HG02943 (cell line): ENCODE results near the gene IQSEC3.

Experiments
- ATAC-seq: cut with Tn5 transposase; IDR thresholded peaks from one replicate; pipeline ENCODE4 v1.9.1; 2021; ENCODE audit warnings: mild to moderate bottlenecking, low read depth, moderate library complexity; ENCODE audit not compliant: unreplicated experiment

IQSEC3 gene

DNA sequence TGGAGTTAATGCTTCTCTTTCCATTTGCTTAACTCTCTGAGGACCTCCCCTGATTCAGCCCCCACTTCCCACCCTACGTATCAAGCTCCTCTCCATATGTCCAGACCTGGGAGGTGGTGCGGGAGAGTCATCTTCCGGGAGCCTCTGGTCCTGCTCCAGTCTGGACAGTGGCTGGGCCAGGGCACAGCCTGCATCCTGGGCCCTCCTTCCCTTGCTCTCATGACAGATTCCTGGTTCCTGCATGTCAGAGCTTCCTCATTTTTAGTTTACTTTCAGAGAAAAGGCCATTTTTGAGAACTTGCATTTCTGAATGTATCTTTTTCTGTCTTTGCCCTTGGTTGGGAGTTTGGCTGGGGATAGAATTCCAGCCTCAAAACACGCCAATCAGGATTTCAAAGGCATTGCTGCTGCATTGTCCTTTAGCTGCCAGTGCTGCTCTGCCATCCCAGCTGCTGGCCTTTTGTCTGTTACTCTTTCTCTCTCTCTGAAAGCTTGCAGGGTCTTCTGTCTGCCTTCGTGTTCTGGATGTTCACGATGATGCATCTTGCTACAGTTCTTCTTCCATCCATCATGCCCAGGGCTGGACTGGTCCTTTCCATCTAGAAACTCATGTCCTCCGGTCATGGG lies 92.7 kb downstream of the IQSEC3 start:
- no peak for ATAC-seq

DNA sequence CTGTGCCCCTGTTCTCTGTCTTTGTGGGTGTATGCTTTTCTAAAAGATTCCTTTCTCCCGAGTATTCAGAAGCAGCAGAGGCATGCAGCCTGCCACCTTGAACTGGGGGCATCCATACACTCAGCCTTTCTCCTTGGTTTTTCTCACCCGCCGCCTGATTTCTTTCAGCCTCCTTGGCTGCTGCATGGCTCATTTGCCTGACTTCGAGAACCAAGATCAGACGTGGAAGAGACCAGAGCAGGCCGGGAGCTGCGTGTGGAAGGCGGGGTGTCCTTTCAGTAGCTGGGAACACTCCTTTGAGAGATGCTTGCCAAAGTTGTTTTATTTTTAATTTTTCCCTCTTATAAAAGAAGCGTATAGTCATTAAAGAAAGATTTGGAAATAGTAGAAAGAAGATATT lies 94.3 kb downstream of the IQSEC3 start:
- no peak for ATAC-seq

DNA sequence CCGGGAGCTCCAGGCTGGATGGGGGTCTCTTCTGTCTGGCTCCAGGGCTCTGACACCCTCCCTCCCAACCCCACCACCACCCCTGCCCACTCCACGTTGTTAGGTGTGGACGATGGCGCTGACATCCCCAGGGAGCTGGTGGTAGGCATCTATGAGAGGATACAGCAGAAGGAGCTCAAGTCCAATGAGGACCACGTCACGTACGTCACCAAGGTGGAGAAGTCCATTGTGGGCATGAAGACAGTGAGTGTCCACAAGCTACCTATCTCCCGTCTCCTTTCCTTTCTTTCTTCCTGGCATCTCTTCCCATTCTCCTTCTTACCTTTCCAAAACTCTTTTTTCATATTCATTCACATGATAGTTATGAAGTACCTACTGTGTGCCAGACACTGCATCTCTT lies 95.3 kb downstream of the IQSEC3 start:
- ATAC-seq: no peak

DNA sequence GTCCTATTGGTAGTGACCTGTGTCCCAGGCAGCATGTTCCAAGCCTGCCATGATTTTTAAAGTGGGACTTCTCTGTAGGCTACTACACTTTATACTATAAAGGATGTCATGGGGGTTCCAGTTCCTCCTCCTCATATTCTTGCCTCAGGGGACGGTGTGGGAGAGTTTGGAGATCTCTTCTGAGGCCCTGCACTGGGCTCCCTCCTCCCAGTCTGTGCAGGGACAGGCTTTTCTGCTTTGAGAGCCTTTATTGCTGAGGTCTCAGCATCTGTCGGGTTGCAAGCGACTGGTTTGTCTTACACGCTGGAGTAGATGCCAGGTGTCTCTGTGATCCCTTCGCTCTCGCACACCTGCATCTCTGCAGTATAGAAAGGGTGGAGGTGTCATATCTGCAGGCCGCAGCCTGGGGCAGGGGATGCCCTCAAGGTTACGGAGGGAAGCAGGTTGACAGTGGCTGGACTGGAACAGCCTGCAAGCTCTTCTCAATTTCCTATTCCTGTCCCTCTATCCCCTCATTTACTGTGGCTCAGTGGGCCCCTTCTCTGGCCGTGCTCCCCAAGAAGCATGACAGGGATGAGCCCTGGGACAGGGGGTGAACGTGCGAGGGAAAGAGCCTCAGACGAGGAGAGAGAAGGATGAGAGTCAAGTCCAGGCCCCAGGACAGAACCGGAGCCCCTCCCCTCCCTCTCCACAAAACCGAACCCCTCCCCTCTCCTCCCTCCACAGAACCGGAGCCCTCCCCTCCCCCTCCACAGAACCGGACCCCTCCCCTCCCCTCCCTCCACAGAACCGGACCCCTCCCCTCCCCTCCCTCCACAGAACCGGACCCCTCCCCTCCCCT lies 96.1 kb downstream of the IQSEC3 start:
- no peak for ATAC-seq

DNA sequence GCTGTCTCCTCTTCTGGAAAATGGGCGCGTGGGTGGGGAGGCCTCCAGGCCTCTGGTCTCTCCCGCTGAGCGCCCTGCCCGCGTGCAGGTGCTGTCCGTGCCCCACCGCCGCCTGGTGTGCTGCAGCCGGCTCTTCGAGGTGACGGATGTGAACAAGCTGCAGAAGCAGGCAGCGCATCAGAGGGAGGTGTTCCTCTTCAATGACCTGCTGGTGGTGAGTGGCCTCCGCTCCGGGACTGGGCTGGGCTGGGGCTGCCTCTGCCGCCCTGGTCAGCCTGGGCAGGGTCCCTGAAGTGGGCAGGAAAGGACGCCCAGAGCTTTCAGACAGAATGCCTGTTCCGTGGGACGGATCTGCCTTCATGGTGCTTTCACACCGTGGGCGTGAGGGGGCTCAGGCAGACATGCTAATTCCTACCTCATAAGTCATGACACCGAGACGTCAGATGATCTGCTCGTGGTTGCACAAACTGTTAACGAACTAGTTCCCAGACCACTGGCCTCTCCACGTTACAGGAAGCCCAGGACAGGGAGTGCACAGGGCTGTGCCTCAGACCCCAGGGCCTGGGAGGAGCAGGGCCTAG lies 96.9 kb downstream of the IQSEC3 start:
- no peak for ATAC-seq

GRCh38 chr12:164207-164606 lies 97.6 kb downstream of the IQSEC3 start:
- no peak for ATAC-seq

DNA sequence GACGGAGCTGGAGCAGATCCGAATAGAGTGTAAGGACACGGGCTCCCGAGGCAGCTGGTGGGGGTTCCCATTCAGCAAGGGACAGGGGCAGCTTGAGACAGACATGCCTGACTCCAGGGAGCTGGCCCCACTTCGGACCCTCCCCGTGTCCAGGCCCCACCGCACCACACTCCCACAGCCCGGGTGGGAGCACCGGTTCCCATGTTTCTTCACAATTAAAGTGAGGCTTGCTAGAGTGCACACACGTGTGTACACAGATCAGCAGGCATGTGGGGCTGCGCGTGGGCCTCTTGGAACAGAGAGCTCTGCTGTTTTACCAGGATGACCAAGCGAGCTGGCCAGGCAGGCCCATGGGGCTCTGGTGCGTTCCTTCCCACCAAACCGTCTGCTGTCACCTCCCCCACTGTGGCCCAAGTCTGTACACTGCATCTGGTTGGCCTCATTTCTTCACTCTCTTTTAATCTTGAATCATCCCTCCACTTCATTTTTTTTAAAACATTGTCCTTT lies 99.3 kb downstream of the IQSEC3 start:
- no peak for ATAC-seq

DNA sequence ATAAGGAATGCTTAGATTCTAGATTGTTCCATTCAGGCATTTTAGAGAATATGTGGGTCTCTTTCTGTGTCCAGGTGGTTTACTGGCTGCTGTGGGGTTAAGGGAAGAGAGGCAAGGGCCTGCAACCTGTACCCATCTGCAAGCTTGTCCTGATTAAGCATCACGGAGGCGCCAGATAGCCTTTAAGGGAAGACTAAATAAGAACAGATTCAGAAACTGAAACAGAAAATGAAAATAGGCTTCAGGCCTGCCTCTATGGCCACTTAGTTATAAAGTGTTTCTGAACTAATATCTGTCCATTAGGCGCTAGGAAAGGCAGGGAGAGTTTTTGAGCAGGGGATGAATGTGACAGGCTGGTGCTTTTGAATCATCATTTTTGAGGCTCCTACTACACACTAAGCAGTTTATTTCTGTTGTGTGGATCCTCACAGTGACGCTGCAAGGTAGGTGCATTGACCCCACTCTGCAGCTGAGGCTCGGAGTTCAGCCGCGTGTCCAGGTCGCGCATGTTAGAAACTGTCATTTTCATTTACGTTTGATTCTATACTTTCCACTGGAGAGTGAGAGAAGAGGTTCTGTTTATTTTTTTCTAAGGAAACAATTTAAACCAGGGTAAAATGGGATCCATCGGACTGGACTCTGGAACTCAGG lies 100.0 kb downstream of the IQSEC3 start:
- ATAC-seq: no peak

- ATAC-seq: no peak
Measured at GRCh38 chr12:167959-168600, 101.5 kb downstream of the IQSEC3 start.

GRCh38 chr12:168763-169525 lies 102.4 kb downstream of the IQSEC3 start:
- ATAC-seq: no peak

- no peak for ATAC-seq
Measured at GRCh38 chr12:169528-170370, 103.2 kb downstream of the IQSEC3 start.

DNA sequence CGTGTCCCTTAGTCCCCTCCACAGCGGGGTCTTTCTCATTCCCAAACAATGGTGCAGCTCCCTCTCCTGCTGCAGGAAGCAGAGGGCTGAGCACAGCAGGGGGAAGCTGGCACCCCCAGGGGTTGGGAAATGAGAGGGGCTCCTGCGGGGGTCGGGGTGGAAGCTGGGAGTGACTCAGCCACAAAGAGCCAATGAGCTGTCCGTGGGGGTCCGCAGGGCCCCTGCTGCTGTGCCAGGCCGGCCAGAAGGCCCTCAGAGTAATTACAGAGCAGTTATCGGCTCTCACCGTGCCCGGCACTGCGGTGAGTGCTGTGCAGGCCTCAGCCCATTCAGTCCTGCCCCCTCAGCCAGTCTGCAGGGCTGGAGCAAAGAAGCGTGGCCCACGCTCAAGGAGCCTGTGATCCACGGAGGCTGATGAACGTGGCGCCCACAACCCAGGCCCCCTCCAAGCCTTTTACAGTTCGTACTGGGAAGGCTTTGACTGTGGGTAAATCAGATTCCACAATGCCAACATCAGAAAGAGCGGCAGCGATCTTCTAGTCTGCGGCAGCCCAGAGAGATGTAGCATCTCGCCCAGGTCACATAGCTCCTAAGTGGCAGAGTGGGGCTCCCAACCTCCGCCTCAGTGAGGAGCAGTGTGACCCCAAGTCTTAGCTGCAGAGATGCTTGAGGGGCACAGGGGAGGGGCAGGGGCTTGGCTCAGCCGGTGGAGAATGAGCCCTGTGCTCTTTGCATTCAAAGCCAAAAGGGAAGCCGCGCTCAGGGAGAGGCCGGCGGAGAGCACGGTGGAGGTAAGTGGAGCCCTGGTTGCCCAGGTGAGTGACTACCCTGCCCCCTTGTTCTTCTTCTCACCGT lies 104.0 kb downstream of the IQSEC3 start:
- no peak for ATAC-seq

DNA sequence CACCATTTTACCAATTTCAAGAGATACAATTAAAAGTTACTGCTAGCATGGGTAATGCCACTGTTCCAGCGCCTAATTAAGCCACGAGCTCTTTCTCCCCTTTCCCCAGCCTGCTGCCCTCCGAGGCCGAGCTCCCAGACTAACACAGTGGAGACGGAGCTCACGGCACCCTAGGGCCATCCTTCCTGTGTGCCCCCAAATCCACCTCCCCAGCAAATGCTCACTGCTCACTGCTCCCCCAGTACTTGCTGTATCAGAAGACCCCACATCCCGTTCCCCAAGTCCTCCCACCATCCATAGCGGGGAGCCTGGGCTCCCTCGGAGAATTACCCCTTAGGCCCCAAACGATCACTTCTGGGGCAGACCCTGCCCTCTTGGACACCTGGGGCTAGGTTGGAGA lies 104.7 kb downstream of the IQSEC3 start:
- no peak for ATAC-seq

GRCh38 chr12:171743-172676 lies 105.4 kb downstream of the IQSEC3 start:
- no peak for ATAC-seq

GRCh38 chr12:172732-173161 lies 106.2 kb downstream of the IQSEC3 start:
- ATAC-seq: no peak

DNA sequence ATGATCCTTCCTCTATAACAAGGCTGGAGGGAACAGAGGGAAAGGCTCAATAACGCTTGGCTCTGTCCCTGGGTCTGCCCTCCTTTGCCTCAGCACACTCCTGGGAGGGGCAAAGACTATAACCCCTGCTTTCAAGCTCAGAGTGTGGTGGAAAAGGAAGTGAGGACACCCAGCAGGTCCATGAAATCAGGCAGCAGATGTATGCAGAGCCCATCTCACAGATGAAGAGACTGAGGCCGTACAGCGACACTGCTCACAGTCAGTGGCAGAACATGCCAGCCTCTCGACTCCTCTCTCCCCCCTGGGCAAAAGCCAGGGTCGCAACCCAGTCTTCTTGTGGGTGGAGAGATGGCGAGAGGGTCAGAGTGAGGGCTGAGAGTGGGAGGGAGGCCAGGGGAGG lies 107.6 kb downstream of the IQSEC3 start:
- no peak for ATAC-seq

- no peak for ATAC-seq
Measured at GRCh38 chr12:174596-174995, 108.0 kb downstream of the IQSEC3 start.
